Activated CD4-positive, alpha-beta T cell treated with anti-CD3 and anti-CD28 coated beads, Interleukin-2, amount 50 U/mL, for 1 hour (primary cell): ENCODE results near the gene ARL16.

ENCODE experiments used
- DNase-seq: peaks from one replicate; pipeline ENCODE4 v3.0.0-alpha.2; 2020

Gene ARL16

GRCh38 chr17:81695211-81695610 is 11.6 kb upstream of the ARL16 start:
- no peak for DNase-seq

DNA sequence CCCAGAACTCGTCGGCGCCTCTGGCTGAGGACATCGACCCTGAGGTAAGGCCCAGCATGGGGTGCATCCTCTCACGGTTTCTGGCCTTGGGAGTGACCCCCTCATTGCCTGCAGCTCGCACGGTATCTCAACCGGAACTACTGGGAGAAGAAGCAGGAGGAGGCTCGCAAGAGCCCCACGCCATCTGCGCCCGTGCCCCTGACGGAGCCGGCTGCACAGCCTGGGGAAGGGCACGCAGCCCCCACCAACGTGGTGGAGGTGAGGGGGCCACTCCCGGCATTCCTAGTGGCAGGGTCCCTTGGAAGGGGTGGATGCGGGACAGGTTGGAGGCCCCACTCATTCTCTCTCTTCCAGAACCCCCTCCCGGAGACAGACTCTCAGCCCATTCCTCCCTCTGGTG is 11.2 kb upstream of the ARL16 start:
- DNase-seq, result no peak

- DNase-seq, result no peak
Measured at GRCh38 chr17:81693509-81694210, 10.1 kb upstream of the ARL16 start.

DNA sequence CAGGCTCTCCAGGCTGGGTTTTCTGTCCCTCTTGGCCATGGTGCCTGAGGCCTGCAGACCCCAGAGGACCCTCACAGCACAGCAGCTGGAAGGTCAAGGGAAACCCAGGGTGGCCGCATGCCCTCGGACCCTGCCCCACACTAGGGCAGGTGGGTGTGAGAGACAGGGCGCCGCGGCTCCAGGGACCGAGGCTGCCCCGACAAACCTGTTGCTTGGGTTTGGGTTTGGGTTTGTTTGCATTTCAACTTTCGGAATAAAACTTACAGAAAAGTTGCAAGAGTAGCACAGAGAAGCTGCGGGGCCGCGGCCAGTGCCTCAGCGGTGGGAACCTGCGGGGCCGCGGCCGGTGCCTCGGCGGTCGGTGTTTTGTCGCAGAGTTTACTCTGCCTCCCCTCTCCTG is 8.0 kb upstream of the ARL16 start:
- no peak for DNase-seq

- no peak for DNase-seq
Measured at GRCh38 chr17:81691196-81691595, 7.6 kb upstream of the ARL16 start.

DNA sequence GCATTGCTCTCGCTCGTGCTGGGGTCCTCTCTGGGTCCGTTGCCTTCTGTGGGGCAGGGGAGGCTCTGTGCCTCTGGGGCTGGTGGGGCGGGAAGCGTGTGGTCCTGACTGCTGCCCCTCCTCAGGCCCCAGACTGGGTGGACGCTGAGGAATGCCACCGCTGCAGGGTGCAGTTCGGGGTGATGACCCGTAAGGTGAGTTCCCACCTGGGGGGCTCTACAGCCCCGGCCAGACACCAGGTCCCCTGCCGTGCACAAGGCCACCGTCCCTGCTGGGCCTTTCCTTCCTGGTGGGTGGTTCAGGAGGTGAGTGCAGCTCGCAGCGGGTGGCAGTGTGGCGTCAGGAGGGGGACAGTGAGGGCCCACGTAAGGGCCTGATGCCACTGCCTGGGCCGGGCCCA is 7.0 kb upstream of the ARL16 start:
- no peak for DNase-seq

DNA sequence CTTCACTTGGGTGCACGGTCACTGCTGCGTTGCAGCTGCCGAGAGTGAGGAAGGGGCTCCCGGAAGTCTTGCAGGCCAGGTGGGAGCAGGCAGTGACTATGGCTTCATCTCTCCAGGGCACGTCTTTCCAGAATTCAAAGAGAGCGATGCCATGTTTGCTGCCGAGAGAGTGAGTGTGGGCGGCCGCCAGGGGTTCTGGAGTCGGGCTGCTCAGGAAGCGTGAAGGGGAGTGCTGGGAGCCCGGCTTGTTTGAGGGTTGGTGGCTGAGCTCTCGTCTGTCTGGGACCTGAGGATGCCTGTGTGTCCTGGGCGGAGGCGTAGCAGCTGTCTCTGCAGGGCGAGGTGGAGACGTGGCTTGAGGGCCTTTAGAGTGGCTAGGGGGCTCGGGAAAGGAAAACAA is 6.5 kb upstream of the ARL16 start:
- no peak for DNase-seq

- DNase-seq, result no peak
Measured at GRCh38 chr17:81688616-81689015, 5.0 kb upstream of the ARL16 start.

GRCh38 chr17:81687770-81688541 is 4.4 kb upstream of the ARL16 start:
- no peak for DNase-seq

DNA sequence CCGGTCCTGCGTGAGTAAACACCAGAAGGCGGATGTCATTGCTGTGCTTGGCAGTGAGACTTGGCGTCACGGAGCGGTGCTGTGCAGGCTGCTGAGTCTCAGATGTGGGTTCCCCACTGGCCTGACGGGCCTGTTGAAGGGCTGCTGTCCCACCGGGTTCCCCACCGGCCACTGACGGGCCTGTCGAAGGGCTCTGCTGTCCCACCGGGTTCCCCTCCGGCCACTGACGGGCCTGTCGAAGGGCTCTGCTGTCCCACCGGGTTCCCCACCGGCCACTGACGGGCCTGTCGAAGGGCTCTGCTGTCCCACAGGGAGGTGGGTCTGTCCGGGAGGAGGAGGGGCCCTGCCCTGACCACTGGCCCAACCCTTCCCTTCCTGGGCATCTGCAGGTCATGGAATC is 3.0 kb upstream of the ARL16 start:
- no peak for DNase-seq

DNA sequence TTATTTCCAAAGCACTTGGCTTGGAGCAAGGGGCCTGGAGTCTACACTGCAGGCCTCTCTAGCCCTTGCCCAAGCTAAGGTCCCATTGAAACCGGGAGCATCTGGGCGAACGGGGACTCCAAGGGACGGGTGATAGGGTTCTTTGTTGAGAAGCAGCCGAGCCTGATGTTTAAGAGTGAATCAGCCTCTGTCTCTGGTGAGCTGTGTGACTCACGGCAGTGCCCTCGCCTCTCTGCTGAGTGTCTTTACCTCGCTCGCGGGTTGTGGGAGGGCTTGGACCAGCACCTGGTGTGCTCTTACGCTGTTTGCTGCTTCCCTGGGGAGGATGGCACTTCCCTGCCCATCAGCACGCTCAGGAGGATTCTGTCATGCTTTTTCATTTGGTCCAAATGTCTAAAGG is 1.5 kb upstream of the ARL16 start:
- DNase-seq, result no peak

DNA sequence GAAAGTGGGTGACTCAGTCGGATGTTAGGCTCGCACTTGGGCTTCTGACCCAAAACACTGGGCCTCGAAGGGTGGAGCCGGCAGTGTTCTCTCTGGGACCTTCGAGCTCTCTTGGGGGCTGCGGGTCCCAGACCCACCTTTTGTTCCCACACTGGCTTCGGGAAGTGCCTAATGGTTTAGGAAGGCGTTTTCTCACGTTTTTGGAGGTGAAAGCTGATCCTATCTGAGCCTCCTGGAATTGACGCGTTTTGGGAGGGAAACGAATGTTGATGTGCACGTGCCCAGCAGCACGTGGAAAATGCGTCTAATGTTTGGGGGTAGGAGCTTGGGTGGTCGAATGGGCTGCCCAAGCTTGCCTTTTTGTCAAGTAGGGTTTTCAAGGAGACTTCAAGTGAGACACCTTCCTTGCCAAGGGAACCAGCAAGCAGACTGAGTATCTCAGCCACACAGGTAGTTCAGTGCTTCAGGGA is 880 bp upstream of the ARL16 start:
- no peak for DNase-seq

GRCh38 chr17:81683208-81683583 is 401 bp downstream of the ARL16 start:
- no peak for DNase-seq

- no peak for DNase-seq
Measured at GRCh38 chr17:81682565-81683207, 911 bp downstream of the ARL16 start.

DNA sequence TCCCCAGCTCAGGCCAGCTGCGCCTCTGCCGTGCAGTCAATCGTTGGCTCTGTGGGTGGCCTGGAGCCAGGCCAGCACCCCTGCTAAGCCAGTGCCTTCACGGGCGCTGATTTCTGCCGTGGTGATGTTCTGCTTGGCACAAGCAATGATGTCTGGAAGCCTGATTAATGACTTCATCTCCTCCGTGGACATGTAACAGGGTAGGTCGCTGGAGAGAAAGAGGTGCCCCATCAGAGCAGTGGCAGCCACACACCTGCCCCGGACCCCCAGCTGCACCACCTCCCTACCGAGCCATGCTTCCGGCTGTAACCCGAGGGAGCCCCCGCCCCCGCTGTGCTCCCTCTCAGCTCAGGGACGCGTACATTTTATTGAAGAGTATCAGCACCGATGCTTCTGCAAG is 1.9 kb downstream of the ARL16 start:
- no peak for DNase-seq

DNA sequence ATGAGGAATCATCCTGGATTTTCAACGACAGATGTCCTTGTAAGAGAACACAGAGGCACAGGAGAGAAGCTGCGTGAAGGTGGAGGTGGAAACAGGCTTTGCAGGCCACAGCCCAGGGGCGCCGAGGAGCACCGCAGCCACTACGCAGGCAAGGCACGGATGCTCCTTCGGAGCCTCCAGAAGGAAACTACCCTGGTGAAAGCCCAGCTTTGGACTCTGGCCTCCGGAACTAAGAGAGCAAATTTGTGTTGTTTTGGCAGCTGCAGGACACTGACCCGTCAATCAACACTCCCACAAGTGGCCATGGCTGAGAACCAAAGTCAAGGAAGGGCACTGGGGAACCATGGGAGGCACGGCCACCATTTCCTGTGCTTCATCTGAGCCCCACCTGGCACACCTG is 3.4 kb downstream of the ARL16 start:
- no peak for DNase-seq

DNA sequence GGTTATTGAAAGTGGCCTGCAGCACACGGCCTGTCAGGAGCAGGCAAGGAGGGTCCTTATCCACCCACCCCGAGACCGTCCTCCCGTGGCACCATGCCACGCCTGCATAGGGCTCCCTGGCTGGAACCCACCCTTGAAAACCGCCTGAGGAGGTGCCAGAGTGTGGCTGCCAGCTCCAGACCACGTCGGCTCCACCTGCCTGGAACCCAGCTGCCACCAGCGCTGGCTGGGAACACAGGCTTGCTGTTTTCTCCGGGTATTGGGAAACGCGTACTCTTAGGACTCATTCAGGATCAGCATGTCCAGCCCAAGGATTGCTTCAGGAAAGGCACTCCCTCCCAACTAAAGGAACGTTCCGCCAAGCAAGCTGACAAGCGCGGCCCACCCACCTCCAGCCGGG is 6.7 kb downstream of the ARL16 start:
- DNase-seq, result no peak

DNA sequence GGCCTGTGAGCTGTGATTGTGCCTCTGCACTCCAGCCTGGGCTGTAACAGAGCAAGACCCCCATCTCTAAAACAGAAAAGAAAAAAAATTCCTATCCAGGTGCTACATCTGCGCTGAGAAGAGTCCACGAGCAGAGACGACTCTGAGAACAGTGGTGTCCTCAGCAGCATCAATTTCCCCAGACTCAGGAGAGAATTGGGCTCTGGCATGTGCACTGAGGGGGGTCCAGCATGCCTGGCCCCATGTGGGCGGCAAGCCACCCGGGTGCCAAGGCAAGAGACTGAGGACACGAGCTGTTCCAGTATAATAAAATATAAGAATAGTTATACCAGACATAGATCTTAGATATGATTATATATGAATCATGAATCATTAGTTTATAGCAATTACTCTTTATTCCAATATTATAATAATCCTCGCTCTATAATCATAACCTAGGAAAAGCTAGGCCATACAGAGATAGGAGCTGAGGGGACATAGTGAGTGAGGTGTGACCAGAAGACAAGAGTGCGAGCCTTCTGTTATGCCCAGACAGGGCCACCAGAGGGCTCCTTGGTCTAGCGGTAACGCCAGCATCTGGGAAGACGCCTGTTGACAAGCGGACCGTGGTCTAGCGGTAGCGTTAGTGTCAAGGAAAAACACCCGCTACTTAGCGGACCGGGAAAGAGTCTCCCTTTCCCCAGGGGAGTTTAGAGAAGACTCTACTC is 7.9 kb downstream of the ARL16 start:
- peak; percentile 28 for DNase-seq

DNA sequence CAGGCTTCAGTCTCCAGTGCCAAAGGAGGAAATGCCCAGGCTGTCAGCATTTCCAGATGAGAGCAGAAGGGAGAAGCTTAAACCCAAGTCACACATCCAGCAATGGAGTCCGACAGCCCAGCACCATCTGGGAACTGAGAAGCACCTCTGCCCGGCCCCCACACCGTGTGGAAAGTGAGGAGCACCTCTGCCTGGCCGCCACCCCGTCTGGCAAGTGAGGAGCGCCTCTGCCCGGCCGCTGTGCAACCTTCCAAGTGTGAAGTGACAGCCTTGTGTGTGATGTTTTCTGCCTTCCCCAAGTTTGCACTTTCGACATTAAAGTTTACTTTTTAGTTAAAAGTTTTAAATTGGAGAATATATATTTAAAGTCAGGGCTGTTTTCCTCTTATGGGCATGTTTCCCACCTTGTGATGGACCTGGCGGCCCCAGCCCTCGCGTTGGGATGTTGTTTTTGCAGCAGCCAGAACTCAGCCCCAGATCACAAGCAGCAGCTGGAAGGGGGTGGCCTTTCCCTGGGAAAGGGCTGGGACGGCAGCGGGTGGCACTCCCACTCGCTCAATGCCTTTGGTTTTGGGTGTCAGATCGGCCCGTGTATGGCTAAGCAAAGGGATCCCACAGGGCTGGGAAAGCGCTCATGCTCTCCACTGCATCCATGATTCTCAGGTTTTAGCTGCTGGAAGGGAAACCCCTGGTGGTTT is 9.9 kb downstream of the ARL16 start:
- no peak for DNase-seq

DNA sequence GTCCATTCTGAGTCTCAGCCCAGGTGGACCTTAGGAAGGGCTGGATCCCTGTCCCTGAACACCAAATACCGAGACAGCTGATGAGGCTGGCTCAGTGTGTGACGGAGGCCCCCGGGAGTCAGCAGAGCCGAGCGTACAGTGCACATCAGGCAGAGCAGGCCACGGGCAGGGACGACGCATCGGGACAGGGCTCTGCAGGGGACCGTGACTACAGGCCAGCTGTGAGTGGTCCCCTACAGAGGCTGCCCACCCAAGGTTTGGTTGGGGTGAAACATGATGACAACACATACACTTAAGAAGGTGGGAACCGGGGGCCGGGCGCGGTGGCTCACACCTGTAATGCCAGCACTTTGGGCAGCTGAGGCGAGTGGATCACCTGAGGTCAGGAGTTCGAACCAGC is 10.6 kb downstream of the ARL16 start:
- DNase-seq, result no peak

- no peak for DNase-seq
Measured at GRCh38 chr17:81672504-81672903, 11.1 kb downstream of the ARL16 start.

DNA sequence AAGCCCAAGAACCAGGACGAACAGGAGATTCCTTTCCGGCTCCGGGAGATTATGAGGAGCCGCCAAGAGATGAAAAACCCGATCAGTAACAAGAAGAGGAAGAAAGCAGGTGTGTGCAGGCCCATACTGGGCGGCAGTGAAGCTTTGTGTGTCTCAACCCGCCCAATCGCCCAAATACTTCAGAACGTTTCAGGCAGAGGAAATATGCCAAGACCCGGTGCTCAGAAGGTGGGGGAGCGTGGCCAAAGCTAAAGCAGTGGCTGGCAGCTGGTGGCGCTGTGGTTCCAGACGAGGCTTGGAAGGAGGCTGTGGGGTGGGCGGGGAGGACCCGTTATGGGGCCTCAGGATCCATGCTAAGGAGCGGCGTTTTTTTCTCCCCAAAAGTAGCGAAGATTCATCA is 15.8 kb downstream of the ARL16 start:
- DNase-seq, result no peak
